K562 (cell line): ENCODE results near the gene IL6R.

Source experiments
- HDAC2 ChIP-seq: fragments of 450-650 bp; IDR thresholded peaks from 2 replicates; pipeline ENCODE4 v1.6.1; 2016; ENCODE audit warnings: mild to moderate bottlenecking
- MAZ ChIP-seq, 2 experiments: fragments of 450-650 bp in 1 of 2; sonication (generic) in 1 of 2; formaldehyde crosslinking; IDR thresholded peaks in 1 of 2; conservative IDR thresholded peaks in 1 of 2; 2 replicates each; pipeline versions ENCODE4 v1.4.0 to v1.5.0; 2020; ENCODE audit warnings: mild to moderate bottlenecking in 1 of 2, missing genetic modification reagents in 1 of 2
- MITF ChIP-seq: IDR thresholded peaks from 2 replicates; pipeline ENCODE4 v1.6.1; 2014; ENCODE audit warnings: antibody characterized with exemption
- PTBP1 ChIP-seq: fragments of 200-400 bp; formaldehyde crosslinking; IDR thresholded peaks from 2 replicates; pipeline ENCODE4 v1.6.1; 2017; ENCODE audit warnings: low read depth, low read length
- ZNF143 ChIP-seq: sonication (generic); formaldehyde crosslinking; IDR thresholded peaks from 2 replicates; pipeline ENCODE4 v1.9.0; 2022; ENCODE audit warnings: mild to moderate bottlenecking, missing genetic modification reagents

GRCh38 chr1:154466206-154466605, 61.1 kb downstream of the IL6R start:
- TF ChIP-seq MITF (no peak), MAZ (CRISPR knock-in tag; conservative IDR thresholded peaks at IDR 0.05 in 1 of 2, IDR thresholded peaks at IDR 0.05 in 1 of 2) (no peak), ZNF143 (CRISPR knock-in tag) (no peak), PTBP1 (no peak), HDAC2 (no peak)
